K562 (cell line): Measurements from ENCODE around the gene MICAL1.

Experiments used
- ARID4B ChIP-seq: sonication (generic); formaldehyde crosslinking; IDR thresholded peaks from 2 replicates; pipeline ENCODE4 v1.8.0; 2022; ENCODE audit warnings: mild to moderate bottlenecking, missing genetic modification reagents
- CTCF ChIP-seq, 3 experiments: IDR thresholded peaks in 2 of 3; conservative IDR thresholded peaks in 1 of 3; 2 replicates each; pipeline ENCODE4 v1.5.1; 2011 to 2012; ENCODE audit warnings: low read length in 3 of 3, mild to moderate bottlenecking in 3 of 3, control low read depth in 2 of 3, improper control_type of control experiment in 1 of 3, inconsistent platforms in 1 of 3, low read depth in 1 of 3, mixed read lengths in 1 of 3, moderate library complexity in 1 of 3; ENCODE audit not compliant: insufficient read depth in 2 of 3
- FOXK1 ChIP-seq: sonication (generic); formaldehyde crosslinking; IDR thresholded peaks from 2 replicates; pipeline ENCODE4 v1.8.0; 2022; ENCODE audit warnings: missing genetic modification reagents, mild to moderate bottlenecking, borderline replicate concordance
- NFE2L1 ChIP-seq: fragments of 450-650 bp; IDR thresholded peaks from 2 replicates; pipeline ENCODE4 v1.6.1; 2016; ENCODE audit warnings: missing genetic modification characterization, low read depth, mild to moderate bottlenecking, missing compliant biosample characterization, moderate library complexity, borderline replicate concordance
- RFX5 ChIP-seq: IDR thresholded peaks from 2 replicates; pipeline ENCODE4 v1.6.1; 2011; ENCODE audit warnings: low read depth, mild to moderate bottlenecking, improper control_type of control experiment, low read length
- SMC3 ChIP-seq: conservative IDR thresholded peaks from 2 replicates; pipeline ENCODE4 v1.6.1; 2011; ENCODE audit warnings: low read depth, low read length, improper control_type of control experiment; ENCODE audit not compliant: insufficient read depth
- SP2 ChIP-seq: IDR thresholded peaks from 2 replicates; pipeline ENCODE4 v1.6.1; 2011; ENCODE audit warnings: mild to moderate bottlenecking, low read depth, low read length, moderate library complexity; ENCODE audit not compliant: poor library complexity, severe bottlenecking; ENCODE audit errors: extremely low read depth
- ZNF407 ChIP-seq: fragments of 450-650 bp; IDR thresholded peaks from 2 replicates; pipeline ENCODE4 v1.6.1; 2016; ENCODE audit warnings: low read depth
- ZNF518B ChIP-seq: fragments of 250-450 bp; sonication (Bioruptor Pico); IDR thresholded peaks from 2 replicates; pipeline ENCODE4 v1.5.0; 2021; ENCODE audit warnings: mild to moderate bottlenecking, moderate library complexity

- TF ChIP-seq SP2 (no peak), ZNF407 (no peak), ARID4B (no peak), FOXK1 (CRISPR knock-in tag) (no peak), SMC3 (no peak), NFE2L1 (tag) (no peak), ZNF518B (CRISPR knock-in tag) (no peak), RFX5 (no peak), CTCF (IDR thresholded peaks at IDR 0.05 in 2 of 3, conservative IDR thresholded peaks at IDR 0.05 in 1 of 3; ENCODE audit: insufficient read depth in 2 of 3, low read depth in 1 of 3, low read length in 3 of 3) (no peak)
Observed at GRCh38 chr6:109434456-109434855, 21.1 kb downstream of the MICAL1 start.
